ENCODE measurements around the gene SOSTDC1.

DNA sequence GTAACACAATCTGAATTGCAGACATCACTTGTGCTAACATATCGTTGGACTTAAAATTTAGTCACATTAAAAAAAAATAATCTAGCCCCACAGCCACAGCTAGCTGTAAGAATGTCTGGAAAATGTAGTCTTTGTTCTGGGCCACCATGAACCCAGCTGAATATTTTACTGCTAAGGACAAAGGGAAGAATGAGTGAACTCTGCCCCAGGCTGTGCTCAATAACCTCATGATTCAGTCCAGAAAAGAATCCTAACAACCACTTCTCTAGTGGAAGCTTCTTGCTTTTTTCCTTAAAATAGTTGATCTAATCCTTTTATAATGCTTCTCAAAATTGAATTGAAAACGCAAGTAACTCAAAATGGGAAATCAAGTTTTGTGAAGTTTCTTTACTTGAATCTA, 25.6 kb upstream of the SOSTDC1 start:
- no peak for TF ChIP-seq YY1 (IDR thresholded peaks at IDR 0.05; ENCODE audit: low read depth)
- no peak for TF ChIP-seq NFIC (IDR thresholded peaks at IDR 0.05)
- TF ChIP-seq TCF12 (IDR thresholded peaks at IDR 0.05; ENCODE audit: low read depth): no peak
- TF ChIP-seq, protein P1, sequence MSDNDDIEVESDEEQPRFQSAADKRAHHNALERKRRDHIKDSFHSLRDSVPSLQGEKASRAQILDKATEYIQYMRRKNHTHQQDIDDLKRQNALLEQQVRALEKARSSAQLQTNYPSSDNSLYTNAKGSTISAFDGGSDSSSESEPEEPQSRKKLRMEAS (IDR thresholded peaks at IDR 0.05): no peak
- TF ChIP-seq TAF1 (IDR thresholded peaks at IDR 0.05; ENCODE audit: low read depth): no peak
- TF ChIP-seq EP300 (IDR thresholded peaks at IDR 0.05; ENCODE audit: borderline replicate concordance): no peak
- no peak for TF ChIP-seq CEBPB (IDR thresholded peaks at IDR 0.05)
- TF ChIP-seq EGR1 (IDR thresholded peaks at IDR 0.05): no peak
- no peak for TF ChIP-seq TEAD4 (IDR thresholded peaks at IDR 0.05)
- TF ChIP-seq, protein P2, sequence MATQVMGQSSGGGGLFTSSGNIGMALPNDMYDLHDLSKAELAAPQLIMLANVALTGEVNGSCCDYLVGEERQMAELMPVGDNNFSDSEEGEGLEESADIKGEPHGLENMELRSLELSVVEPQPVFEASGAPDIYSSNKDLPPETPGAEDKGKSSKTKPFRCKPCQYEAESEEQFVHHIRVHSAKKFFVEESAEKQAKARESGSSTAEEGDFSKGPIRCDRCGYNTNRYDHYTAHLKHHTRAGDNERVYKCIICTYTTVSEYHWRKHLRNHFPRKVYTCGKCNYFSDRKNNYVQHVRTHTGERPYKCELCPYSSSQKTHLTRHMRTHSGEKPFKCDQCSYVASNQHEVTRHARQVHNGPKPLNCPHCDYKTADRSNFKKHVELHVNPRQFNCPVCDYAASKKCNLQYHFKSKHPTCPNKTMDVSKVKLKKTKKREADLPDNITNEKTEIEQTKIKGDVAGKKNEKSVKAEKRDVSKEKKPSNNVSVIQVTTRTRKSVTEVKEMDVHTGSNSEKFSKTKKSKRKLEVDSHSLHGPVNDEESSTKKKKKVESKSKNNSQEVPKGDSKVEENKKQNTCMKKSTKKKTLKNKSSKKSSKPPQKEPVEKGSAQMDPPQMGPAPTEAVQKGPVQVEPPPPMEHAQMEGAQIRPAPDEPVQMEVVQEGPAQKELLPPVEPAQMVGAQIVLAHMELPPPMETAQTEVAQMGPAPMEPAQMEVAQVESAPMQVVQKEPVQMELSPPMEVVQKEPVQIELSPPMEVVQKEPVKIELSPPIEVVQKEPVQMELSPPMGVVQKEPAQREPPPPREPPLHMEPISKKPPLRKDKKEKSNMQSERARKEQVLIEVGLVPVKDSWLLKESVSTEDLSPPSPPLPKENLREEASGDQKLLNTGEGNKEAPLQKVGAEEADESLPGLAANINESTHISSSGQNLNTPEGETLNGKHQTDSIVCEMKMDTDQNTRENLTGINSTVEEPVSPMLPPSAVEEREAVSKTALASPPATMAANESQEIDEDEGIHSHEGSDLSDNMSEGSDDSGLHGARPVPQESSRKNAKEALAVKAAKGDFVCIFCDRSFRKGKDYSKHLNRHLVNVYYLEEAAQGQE (IDR thresholded peaks at IDR 0.05; ENCODE audit: low read depth): no peak
- no peak for TF ChIP-seq CREB1 (IDR thresholded peaks at IDR 0.05; ENCODE audit: low read depth)

Measured in Ishikawa (cell line).